Cardiac fibroblast (primary cell): ENCODE measurements around the gene STXBP6.

Experiments used
- DNase-seq, 2 donors: peaks; one replicate each; pipeline versions ENCODE4 v3.0.0 to v3.0.0-alpha.2; 2010; ENCODE audit warnings: low read depth in 2 of 2
- H3K4me3 ChIP-seq, 2 donors: replicated peaks in 1 of 2; 1 replicate in 1 of 2; 2 replicates in 1 of 2; pipeline ENCODE4 v1.5.1; 2011; ENCODE audit warnings: low read depth in 2 of 2, low read length in 2 of 2, mild to moderate bottlenecking in 2 of 2, moderate library complexity in 1 of 2
- TF ChIP-seq, protein P1 (sequence below): IDR thresholded peaks from one replicate; pipeline ENCODE4 v1.5.1; 2011; ENCODE audit warnings: low read depth, mild to moderate bottlenecking, low read length, inconsistent platforms

The STXBP6 gene

GRCh38 chr14:24834956-24835355 is 215.0 kb downstream of the STXBP6 start:
- H3K4me3 ChIP-seq: no peak overlapping the region
- no peak for DNase-seq
- TF ChIP-seq, protein P1, sequence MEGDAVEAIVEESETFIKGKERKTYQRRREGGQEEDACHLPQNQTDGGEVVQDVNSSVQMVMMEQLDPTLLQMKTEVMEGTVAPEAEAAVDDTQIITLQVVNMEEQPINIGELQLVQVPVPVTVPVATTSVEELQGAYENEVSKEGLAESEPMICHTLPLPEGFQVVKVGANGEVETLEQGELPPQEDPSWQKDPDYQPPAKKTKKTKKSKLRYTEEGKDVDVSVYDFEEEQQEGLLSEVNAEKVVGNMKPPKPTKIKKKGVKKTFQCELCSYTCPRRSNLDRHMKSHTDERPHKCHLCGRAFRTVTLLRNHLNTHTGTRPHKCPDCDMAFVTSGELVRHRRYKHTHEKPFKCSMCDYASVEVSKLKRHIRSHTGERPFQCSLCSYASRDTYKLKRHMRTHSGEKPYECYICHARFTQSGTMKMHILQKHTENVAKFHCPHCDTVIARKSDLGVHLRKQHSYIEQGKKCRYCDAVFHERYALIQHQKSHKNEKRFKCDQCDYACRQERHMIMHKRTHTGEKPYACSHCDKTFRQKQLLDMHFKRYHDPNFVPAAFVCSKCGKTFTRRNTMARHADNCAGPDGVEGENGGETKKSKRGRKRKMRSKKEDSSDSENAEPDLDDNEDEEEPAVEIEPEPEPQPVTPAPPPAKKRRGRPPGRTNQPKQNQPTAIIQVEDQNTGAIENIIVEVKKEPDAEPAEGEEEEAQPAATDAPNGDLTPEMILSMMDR: no peak

DNA sequence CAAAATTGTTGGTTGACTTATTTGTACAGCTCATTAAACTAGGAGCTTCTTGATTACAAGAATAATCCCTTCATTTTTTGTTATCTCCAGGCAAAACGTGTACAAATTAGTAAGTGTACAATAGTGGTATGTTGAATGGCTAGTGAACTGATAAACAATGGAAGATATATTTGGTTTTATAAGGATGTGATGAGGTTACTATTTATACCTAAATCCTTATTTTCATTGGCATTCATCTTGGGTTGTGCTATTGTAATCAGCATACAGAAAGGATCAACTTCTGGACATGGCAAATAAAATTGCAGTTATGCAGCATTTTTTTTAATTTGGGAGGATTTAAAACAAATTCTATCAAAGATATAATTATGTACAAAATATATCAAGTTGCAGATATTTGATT is 216.6 kb downstream of the STXBP6 start:
- H3K4me3 ChIP-seq: no peak overlapping the region
- no peak for DNase-seq
- TF ChIP-seq, protein P1: no peak

DNA sequence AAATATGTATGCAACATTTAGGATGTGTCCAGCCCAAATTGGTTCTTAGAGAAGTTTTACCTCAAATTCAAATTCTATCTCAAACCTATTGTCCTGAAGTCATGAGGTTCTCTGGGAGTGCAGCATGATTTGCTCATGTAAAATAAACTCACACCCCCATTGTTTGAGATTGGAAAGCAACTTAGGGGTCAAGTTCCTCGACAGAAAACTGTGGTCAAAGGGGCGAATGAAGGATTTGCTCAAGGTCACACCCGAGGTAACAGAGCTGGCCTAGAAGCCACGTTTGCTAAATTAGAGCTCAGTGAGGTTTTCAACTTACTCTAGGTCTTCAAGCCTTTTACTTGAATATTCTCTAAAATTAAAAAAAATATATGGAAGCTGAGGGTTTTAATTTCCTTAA is 218.3 kb downstream of the STXBP6 start:
- TF ChIP-seq, protein P1: no peak
- no peak for DNase-seq
- H3K4me3 ChIP-seq: no peak overlapping the region

DNA sequence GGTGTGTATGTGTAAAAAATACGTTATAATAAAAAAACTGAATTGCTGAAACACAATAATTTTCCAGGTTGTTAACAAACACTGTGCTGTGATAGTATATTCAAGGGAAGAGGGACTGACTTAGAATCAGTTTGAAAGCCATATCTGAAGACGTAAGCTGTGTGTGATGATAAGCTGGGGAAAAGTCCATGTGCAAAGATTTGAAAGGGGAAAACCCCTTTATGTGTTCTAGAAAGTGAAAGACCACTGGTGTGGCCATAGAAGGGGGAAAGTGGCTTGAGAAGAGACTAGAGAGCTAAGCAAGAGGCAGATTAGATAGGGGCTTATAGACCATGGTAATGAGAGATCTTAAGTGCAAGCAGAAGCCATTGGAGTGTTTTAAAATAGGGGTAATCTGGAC is 220.1 kb downstream of the STXBP6 start:
- TF ChIP-seq, protein P1: no peak
- no peak overlapping the region for H3K4me3 ChIP-seq
- no peak for DNase-seq

DNA sequence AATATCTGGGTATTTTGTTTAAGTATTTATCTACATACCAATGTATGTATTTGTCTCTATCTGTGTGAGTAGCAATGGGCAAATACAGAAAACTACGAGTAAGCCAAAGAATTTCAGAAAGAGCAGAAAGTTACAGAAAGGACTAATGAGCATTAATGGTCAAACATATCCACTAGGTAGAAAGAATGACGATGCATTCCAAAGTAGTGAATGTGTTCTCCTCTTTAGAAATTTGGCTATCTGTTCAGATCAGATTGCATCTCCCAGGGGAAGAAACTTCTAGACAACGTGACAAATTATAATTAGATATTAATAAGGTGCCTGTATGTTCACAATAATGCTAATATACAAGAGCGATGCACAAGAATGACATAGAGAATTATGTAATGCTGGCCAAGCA is 221.5 kb downstream of the STXBP6 start:
- DNase-seq: no peak
- TF ChIP-seq, protein P1: no peak
- no peak overlapping the region for H3K4me3 ChIP-seq

DNA sequence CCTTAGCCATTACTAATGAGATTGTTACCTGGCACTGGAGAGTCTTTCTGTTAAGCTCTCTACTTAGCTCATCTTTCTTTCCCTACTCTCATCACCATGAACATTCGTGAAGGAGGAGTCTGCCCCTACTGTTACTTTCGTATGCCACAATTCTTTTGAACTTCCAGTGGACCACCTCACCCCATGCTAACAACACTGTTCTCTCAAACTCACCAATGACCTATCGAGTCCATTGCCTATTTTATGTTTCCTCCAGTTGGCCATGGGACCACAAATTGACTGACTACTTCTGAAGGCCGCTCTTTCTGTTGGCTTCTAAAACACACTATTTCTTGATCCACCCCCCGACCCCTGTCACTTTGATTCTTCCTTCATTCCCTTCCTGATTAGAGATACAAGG is 223.6 kb downstream of the STXBP6 start:
- no peak overlapping the region for H3K4me3 ChIP-seq
- no peak for DNase-seq
- TF ChIP-seq, protein P1: no peak

DNA sequence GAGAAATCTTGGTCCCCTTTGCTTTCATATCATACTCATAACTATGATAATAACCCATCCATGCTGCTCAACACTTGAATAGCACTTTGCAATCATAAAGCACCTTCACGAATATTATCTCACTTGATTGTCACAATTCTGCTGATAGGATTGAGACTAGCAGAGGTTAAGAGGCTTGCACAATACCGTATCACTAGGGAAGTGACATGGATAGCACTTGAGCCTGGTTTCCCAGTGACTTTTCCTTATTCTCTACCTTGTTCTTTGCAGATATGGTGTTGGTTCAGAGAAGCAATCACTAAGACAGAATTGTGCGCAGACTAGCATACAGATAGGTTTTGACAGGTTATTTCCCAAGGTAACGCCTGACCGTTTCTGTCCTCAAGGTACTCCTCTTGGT is 229.3 kb downstream of the STXBP6 start:
- H3K4me3 ChIP-seq: no peak overlapping the region
- TF ChIP-seq, protein P1: no peak
- no peak for DNase-seq
